Gastrocnemius medialis (tissue), 4 donors: ENCODE data around the gene LAMA2. TPM values are rescaled to one million over a fixed set of nuclear protein-coding genes. Genes with fewer than 3 reads are reported as not detected.
A peak's percentile ranks its signal among the peaks of the same experiment; 100 is the strongest.

Experiments
- ATAC-seq, 2 donors: fragments of 150-250 bp; one replicate each; pipeline ENCODE4 v1.9.1; 2016
- DNase-seq, 2 donors: peaks; one replicate each; pipeline ENCODE4 v3.0.0-alpha.2; 2019
- H3K27ac ChIP-seq, 4 donors: fragments of 200-600 bp; sonication (generic); 1 replicate in 1 of 4; 2 replicates in 3 of 4; pipeline ENCODE4 v1.5.1; 2016 to 2018; ENCODE audit warnings: mild to moderate bottlenecking in 2 of 4, moderate library complexity in 1 of 4
- H3K27me3 ChIP-seq, 3 donors: fragments of 200-600 bp; sonication (generic) in 2 of 3; 1 replicate in 1 of 3; 2 replicates in 2 of 3; pipeline versions ENCODE4 v1.5.1 to v1.6.0; 2016 to 2019; ENCODE audit warnings: mild to moderate bottlenecking in 1 of 3, moderate library complexity in 1 of 3
- H3K36me3 ChIP-seq, 2 donors: fragments of 200-600 bp; sonication (generic) in 1 of 2; one replicate each; pipeline ENCODE4 v1.5.1; 2017 to 2018
- H3K4me1 ChIP-seq, 2 donors: fragments of 200-600 bp; sonication (generic) in 1 of 2; one replicate each; pipeline ENCODE4 v1.5.1; 2016 to 2017; ENCODE audit warnings: mild to moderate bottlenecking in 2 of 2
- H3K4me3 ChIP-seq, 4 donors: fragments of 200-600 bp; sonication (generic) in 3 of 4; 1 replicate in 1 of 4; 2 replicates in 3 of 4; pipeline ENCODE4 v1.5.1; 2016 to 2019; ENCODE audit warnings: mild to moderate bottlenecking in 2 of 4
- H3K9me3 ChIP-seq, 3 donors: fragments of 200-600 bp; sonication (generic) in 2 of 3; 1 replicate in 1 of 3; 2 replicates in 2 of 3; pipeline ENCODE4 v1.5.1; 2016 to 2019
- POLR2A ChIP-seq, 2 donors: fragments of 450-650 bp; IDR thresholded peaks; one replicate each; pipeline ENCODE4 v1.6.1; 2017; ENCODE audit warnings: antibody characterized with exemption in 2 of 2, mild to moderate bottlenecking in 2 of 2, moderate library complexity in 2 of 2
- in situ Hi-C, 4 donors: fragments of 200-750 bp; cut with MboI; loops; one replicate each; pipeline versions ENCODE4 v1.15.0 to v1.8.0; 2017; ENCODE audit warnings: low sequenced_read_pairs in 4 of 4
- intact Hi-C: fragments of 100-400 bp; cut with DNase I; formaldehyde crosslinking; loops from one replicate; pipeline ENCODE4 v1.15.1; 2023; ENCODE audit warnings: low total_unique reads
- total RNA-seq, 4 donors: library from RNA; depleted of rRNA; stranded (reverse); fragments of >200 nt; gene quantifications; one replicate each; pipeline versions ENCODE4 v1.1.0 to v1.2.3, GENCODE V29; 2016
- TF ChIP-seq, protein P1 (sequence below), 5 experiments: fragments of 450-650 bp in 3 of 5; fragments of 200-600 bp in 2 of 5; sonication (generic) in 2 of 5; IDR thresholded peaks in 4 of 5; conservative IDR thresholded peaks in 1 of 5; 1 replicate in 4 of 5; 2 replicates in 1 of 5; pipeline ENCODE4 v1.5.1; 2016 to 2019; ENCODE audit warnings: antibody characterized with exemption in 5 of 5, mild to moderate bottlenecking in 3 of 5, moderate library complexity in 3 of 5

Gene LAMA2
- total RNA-seq, 4 donors from 2014 or later = 52.9 to 113 (median 71.3) TPM

DNA sequence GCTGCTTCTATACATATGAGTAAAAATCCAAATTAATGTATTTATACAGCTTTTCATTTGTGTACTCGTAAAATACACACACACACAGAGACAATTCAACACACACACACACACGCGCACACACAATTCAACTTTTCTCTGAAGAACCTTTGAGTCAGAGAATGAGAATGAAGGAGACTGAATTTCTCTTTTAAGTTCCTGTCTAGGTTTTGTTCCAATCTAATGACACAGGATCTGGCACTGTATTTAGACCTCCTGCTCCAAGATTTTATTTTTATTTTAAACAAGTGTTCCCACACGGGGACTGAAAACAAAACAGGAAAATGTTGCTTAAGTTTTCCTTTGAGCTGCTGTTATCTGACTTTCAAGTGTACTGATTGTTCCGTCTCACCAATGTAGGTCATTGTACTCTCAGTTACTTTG, 250.8 kb downstream of the LAMA2 start:
- intact Hi-C loops (loop anchor here (5.0 kb wide), 1 partner anchor 119 kb away; no protein-coding TSS in a partner anchor), in situ Hi-C loops (no loop called here)
- Histone ChIP-seq H3K36me3 (no peaks in the 10 kb centered on the region), H3K27ac (peak overlapping the region; percentile 67 to 85 (median 72)), H3K4me1 (peaks cover 32 to 48% of the 10 kb centered on the region in 2 donors), H3K9me3 (no peaks in the 10 kb centered on the region), H3K27me3 (no peaks in the 10 kb centered on the region), H3K4me3 (peak overlapping the region in 2 of 4 donors; percentile 4 to 10)
- ATAC-seq = peak; percentile 57 to 72
- peak in 1 of 2 donors; percentile 20 for TF ChIP-seq POLR2A (IDR thresholded peaks at IDR 0.05)
- TF ChIP-seq, protein P1, sequence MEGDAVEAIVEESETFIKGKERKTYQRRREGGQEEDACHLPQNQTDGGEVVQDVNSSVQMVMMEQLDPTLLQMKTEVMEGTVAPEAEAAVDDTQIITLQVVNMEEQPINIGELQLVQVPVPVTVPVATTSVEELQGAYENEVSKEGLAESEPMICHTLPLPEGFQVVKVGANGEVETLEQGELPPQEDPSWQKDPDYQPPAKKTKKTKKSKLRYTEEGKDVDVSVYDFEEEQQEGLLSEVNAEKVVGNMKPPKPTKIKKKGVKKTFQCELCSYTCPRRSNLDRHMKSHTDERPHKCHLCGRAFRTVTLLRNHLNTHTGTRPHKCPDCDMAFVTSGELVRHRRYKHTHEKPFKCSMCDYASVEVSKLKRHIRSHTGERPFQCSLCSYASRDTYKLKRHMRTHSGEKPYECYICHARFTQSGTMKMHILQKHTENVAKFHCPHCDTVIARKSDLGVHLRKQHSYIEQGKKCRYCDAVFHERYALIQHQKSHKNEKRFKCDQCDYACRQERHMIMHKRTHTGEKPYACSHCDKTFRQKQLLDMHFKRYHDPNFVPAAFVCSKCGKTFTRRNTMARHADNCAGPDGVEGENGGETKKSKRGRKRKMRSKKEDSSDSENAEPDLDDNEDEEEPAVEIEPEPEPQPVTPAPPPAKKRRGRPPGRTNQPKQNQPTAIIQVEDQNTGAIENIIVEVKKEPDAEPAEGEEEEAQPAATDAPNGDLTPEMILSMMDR (IDR thresholded peaks at IDR 0.05 in 4 of 5, conservative IDR thresholded peaks at IDR 0.05 in 1 of 5) = no peak
- no peak for DNase-seq

DNA sequence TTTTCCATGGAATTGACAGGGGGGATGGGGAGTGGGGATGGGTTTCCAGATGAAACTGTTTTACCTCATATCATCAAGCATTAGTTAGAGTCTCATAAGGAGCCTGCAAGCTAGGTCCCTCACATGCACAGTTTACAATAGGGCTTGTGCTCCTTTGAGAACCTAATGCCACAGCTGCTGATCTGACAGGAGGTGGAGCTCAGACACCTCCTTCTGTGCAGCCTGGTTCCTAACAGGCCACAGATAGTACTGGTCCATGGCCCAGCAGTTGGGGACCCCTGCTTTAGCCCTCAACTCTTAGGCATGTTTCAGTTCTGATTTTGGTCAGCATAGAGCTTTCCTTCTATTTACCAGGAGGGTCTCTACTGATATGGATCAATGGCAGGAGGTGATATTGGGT, 251.6 kb downstream of the LAMA2 start:
- intact Hi-C loops (loop anchor here (5.0 kb wide), 1 partner anchor 118 kb away; no protein-coding TSS in a partner anchor), in situ Hi-C loops (no loop called here)
- DNase-seq (peak in 1 of 2 donors; percentile 25), ATAC-seq (peak; percentile 36)
- H3K4me1 ChIP-seq = peaks cover 39 to 55% of the 10 kb centered on the region in 2 donors
- peak overlapping the region; percentile 67 to 85 (median 72) for H3K27ac ChIP-seq
- no peaks in the 10 kb centered on the region for H3K9me3 ChIP-seq
- H3K27me3 ChIP-seq = no peaks in the 10 kb centered on the region
- no peaks in the 10 kb centered on the region for H3K36me3 ChIP-seq
- no peak for TF ChIP-seq POLR2A (IDR thresholded peaks at IDR 0.05)
- TF ChIP-seq, protein P1 (IDR thresholded peaks at IDR 0.05 in 4 of 5, conservative IDR thresholded peaks at IDR 0.05 in 1 of 5) = no peak
- peak overlapping the region in 1 of 4 donors; percentile 4 for H3K4me3 ChIP-seq

DNA sequence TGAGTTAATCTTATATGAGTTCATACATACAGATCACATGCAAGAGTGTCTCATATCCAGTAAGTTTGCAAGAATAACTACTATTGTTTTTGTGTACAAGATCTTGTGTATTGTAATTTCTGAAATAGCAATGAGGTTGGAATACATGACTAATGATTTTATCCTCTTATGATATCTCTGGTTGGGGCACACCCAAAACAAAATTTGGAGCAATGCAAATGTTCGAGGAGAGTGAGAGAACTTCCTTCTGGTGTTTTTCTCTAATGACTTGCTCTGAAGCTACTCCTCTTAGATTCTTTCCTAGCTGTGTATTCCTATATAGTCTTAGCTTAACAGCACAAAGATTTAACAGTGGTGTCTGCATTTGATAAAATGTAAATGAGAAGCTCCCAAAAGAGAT, 252.5 kb downstream of the LAMA2 start:
- in situ Hi-C loops = no loop called here
- H3K27ac ChIP-seq = peak overlapping the region; percentile 67 to 85 (median 72)
- intact Hi-C loops = loop anchor here (1.0 to 5.0 kb wide), 2 partner anchors 33 to 252 kb away; partner anchors contain the start of gene LAMA2
- H3K4me3 ChIP-seq = no peak overlapping the region
- H3K9me3 ChIP-seq = no peaks in the 10 kb centered on the region
- TF ChIP-seq, protein P1 (IDR thresholded peaks at IDR 0.05 in 4 of 5, conservative IDR thresholded peaks at IDR 0.05 in 1 of 5) = no peak
- ATAC-seq (no peak), DNase-seq (no peak)
- peaks cover 41 to 55% of the 10 kb centered on the region in 2 donors for H3K4me1 ChIP-seq
- no peaks in the 10 kb centered on the region for H3K36me3 ChIP-seq
- H3K27me3 ChIP-seq = no peaks in the 10 kb centered on the region

DNA sequence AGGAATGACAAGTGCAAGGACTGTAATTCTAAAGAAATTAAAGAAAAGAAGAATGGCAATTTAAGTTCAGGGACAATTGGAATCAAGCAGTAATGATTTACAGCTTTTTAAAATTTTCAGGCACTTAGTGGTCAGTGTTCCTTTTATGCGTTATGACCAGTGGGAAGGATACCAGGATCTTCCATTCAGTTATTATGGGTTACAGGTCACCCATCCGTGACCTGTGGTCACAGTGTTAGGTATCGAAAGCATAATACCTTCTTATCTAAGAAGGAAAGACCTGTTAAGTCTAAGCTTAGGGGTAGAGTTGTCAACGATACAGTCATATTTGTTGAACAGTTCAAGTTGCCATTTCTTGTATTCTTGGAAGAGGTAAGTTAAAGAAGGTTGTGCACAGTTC, 253.8 kb downstream of the LAMA2 start:
- TF ChIP-seq, protein P1 (IDR thresholded peaks at IDR 0.05 in 4 of 5, conservative IDR thresholded peaks at IDR 0.05 in 1 of 5) = no peak
- no peak for TF ChIP-seq POLR2A (IDR thresholded peaks at IDR 0.05)
- in situ Hi-C loops (no loop called here), intact Hi-C loops (loop anchor here (5.0 kb wide), 1 partner anchor 34 kb away; no protein-coding TSS in a partner anchor)
- ATAC-seq (no peak), DNase-seq (no peak)
- H3K27me3 ChIP-seq = no peaks in the 10 kb centered on the region
- H3K36me3 ChIP-seq = no peaks in the 10 kb centered on the region
- H3K27ac ChIP-seq = peak overlapping the region; percentile 67 to 85 (median 72)
- no peak overlapping the region for H3K4me3 ChIP-seq
- no peaks in the 10 kb centered on the region for H3K9me3 ChIP-seq
- H3K4me1 ChIP-seq = peaks cover 41 to 59% of the 10 kb centered on the region in 2 donors
